Astrocyte (in vitro differentiated cells and primary cell): ENCODE data around the gene LYRM4.

Experiments
- EZH2 ChIP-seq: IDR thresholded peaks from 2 replicates; pipeline ENCODE4 v1.6.1; 2012; ENCODE audit warnings: mild to moderate bottlenecking, low read length, inconsistent platforms; ENCODE audit not compliant: insufficient read depth
- TF ChIP-seq, protein P1 (sequence below): IDR thresholded peaks from 2 replicates; pipeline ENCODE4 v1.5.1; 2011; ENCODE audit warnings: low read depth, mild to moderate bottlenecking, inconsistent platforms, low read length, moderate library complexity; ENCODE audit not compliant: insufficient read depth

DNA sequence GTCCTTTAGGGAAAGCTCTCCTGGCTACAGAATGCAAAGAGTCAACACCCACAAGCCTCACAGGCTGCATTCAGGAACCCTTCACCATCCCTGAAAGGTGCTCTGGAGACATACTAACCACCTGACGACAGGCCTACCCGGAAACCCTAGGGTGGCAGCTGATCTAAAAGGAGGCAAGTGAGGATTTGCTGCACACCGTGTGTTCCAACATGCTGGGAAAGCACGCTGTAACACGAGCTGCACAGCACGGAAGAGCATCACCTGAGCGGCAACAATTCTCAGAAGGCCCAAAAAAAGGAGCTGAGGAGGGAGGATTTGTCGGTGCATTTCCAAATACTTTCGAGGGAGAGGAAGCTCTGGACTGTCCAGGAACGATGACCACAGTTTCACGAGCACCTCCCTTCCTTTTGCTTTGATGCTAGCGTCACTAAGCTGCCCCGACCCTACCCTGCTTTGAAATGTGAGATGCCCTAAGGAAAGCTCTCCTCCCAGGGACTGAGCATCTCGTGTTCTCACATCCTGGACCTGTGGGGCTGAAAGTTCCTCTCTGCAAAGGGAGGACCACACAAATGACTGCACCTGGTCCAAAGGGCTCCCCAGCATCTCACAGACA is 88.6 kb downstream of the LYRM4 start:
- TF ChIP-seq, protein P1, sequence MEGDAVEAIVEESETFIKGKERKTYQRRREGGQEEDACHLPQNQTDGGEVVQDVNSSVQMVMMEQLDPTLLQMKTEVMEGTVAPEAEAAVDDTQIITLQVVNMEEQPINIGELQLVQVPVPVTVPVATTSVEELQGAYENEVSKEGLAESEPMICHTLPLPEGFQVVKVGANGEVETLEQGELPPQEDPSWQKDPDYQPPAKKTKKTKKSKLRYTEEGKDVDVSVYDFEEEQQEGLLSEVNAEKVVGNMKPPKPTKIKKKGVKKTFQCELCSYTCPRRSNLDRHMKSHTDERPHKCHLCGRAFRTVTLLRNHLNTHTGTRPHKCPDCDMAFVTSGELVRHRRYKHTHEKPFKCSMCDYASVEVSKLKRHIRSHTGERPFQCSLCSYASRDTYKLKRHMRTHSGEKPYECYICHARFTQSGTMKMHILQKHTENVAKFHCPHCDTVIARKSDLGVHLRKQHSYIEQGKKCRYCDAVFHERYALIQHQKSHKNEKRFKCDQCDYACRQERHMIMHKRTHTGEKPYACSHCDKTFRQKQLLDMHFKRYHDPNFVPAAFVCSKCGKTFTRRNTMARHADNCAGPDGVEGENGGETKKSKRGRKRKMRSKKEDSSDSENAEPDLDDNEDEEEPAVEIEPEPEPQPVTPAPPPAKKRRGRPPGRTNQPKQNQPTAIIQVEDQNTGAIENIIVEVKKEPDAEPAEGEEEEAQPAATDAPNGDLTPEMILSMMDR: no peak
- TF ChIP-seq EZH2: no peak
